ENCODE measurements around the gene SORT1.

SORT1 gene

GRCh38 chr1:109279615-109280278 is 118.0 kb downstream of the SORT1 start:
- no peak for TF ChIP-seq CTCF (IDR thresholded peaks at IDR 0.05; ENCODE audit: insufficient read depth, missing control alignments)
- DNase-seq (ENCODE audit: insufficient read length, low spot score) (no peak), FAIRE-seq (no peak)

- FAIRE-seq = no peak
- peak; percentile 95 for TF ChIP-seq CTCF (IDR thresholded peaks at IDR 0.05; ENCODE audit: insufficient read depth, missing control alignments)
- DNase-seq (ENCODE audit: insufficient read length, low spot score) = peak; percentile 88
These were observed 120.1 kb downstream of the SORT1 start for GRCh38 chr1:109277434-109278204.

- no peak for TF ChIP-seq CTCF (IDR thresholded peaks at IDR 0.05; ENCODE audit: insufficient read depth, missing control alignments)
- FAIRE-seq = no peak
- no peak for DNase-seq (ENCODE audit: insufficient read length, low spot score)
These were observed 121.9 kb downstream of the SORT1 start for GRCh38 chr1:109275706-109276345.

GRCh38 chr1:109274533-109275476 is 122.9 kb downstream of the SORT1 start:
- FAIRE-seq (no peak), DNase-seq (ENCODE audit: insufficient read length, low spot score) (no peak)
- no peak for TF ChIP-seq CTCF (IDR thresholded peaks at IDR 0.05; ENCODE audit: insufficient read depth, missing control alignments)

- FAIRE-seq (no peak), DNase-seq (ENCODE audit: insufficient read length, low spot score) (no peak)
- no peak for TF ChIP-seq CTCF (IDR thresholded peaks at IDR 0.05; ENCODE audit: insufficient read depth, missing control alignments)
These were observed 124.0 kb downstream of the SORT1 start for GRCh38 chr1:109273570-109274288.

GRCh38 chr1:109272831-109273547 is 124.7 kb downstream of the SORT1 start:
- DNase-seq (ENCODE audit: insufficient read length, low spot score) (no peak), FAIRE-seq (no peak)
- no peak for TF ChIP-seq CTCF (IDR thresholded peaks at IDR 0.05; ENCODE audit: insufficient read depth, missing control alignments)

All from D721Med (cell line).